GM12865 (cell line): Measurements from ENCODE around the gene FMR1.
A peak's percentile ranks its signal among the peaks of the same experiment; 100 is the strongest.

Source experiments
- DNase-seq: peaks from one replicate; pipeline ENCODE4 v3.0.0; 2010; ENCODE audit warnings: low read depth
- H3K4me3 ChIP-seq: 2 replicates; pipeline ENCODE4 v1.5.1; 2011; ENCODE audit warnings: mild to moderate bottlenecking, low read depth, low read length, control low read depth
- TF ChIP-seq, protein P1 (sequence below): IDR thresholded peaks from 2 replicates; pipeline ENCODE4 v1.5.1; 2011; ENCODE audit warnings: low read length, control low read depth, low read depth, inconsistent platforms; ENCODE audit not compliant: insufficient read depth; ENCODE audit errors: missing control alignments

Gene FMR1

DNA sequence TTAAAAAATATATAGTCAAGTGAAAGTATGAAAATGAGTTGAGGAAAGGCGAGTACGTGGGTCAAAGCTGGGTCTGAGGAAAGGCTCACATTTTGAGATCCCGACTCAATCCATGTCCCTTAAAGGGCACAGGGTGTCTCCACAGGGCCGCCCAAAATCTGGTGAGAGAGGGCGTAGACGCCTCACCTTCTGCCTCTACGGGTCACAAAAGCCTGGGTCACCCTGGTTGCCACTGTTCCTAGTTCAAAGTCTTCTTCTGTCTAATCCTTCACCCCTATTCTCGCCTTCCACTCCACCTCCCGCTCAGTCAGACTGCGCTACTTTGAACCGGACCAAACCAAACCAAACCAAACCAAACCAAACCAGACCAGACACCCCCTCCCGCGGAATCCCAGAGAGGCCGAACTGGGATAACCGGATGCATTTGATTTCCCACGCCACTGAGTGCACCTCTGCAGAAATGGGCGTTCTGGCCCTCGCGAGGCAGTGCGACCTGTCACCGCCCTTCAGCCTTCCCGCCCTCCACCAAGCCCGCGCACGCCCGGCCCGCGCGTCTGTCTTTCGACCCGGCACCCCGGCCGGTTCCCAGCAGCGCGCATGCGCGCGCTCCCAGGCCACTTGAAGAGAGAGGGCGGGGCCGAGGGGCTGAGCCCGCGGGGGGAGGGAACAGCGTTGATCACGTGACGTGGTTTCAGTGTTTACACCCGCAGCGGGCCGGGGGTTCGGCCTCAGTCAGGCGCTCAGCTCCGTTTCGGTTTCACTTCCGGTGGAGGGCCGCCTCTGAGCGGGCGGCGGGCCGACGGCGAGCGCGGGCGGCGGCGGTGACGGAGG lies at the start of gene FMR1:
TSS of gene FMR1 (plus strand) at position 728 of the 831 bp plus-strand sequence. CDS start 261 bp downstream, outside the sequence.
- peak within 1 kb of the TSS; percentile 85 for H3K4me3 ChIP-seq
- TF ChIP-seq, protein P1, sequence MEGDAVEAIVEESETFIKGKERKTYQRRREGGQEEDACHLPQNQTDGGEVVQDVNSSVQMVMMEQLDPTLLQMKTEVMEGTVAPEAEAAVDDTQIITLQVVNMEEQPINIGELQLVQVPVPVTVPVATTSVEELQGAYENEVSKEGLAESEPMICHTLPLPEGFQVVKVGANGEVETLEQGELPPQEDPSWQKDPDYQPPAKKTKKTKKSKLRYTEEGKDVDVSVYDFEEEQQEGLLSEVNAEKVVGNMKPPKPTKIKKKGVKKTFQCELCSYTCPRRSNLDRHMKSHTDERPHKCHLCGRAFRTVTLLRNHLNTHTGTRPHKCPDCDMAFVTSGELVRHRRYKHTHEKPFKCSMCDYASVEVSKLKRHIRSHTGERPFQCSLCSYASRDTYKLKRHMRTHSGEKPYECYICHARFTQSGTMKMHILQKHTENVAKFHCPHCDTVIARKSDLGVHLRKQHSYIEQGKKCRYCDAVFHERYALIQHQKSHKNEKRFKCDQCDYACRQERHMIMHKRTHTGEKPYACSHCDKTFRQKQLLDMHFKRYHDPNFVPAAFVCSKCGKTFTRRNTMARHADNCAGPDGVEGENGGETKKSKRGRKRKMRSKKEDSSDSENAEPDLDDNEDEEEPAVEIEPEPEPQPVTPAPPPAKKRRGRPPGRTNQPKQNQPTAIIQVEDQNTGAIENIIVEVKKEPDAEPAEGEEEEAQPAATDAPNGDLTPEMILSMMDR, result no peak
- peak; percentile 96 for DNase-seq

DNA sequence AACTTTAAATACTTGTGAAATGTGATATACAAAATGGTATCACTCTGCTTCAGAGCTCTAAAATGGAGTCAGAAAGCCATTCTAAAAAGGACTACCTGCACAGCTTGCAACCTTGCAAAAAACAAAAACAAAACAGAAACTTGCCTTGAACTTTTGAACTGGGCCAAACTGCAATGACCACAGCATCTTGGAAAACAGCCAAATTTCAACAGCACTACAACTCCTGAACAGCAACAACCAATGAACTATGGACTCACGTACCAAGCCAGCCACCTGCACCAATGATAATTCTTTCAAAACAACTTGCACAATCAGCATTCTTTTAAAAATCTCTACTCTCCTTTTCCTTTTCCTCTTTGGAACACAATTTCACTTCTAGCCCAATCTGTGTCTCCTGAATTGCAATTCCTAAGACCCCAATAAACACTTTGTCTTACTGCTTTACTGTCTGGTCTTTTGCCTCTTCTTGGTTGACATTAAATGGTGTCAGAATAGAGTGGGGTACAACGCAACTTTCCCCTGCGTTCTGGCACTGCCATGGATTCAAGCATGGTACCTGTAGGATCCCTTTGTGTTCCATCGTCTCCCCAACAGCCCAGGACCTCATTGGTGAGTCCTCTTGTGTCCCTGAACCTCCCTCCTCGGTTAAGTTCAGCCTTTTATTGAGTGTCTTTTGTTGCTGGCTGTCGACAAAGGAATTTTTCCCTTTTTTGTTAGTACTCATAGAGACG lies 35.7 kb upstream of the FMR1 start:
- TF ChIP-seq, protein P1, result no peak
- peak; percentile 92 for DNase-seq
- H3K4me3 ChIP-seq, result no peak overlapping the region

DNA sequence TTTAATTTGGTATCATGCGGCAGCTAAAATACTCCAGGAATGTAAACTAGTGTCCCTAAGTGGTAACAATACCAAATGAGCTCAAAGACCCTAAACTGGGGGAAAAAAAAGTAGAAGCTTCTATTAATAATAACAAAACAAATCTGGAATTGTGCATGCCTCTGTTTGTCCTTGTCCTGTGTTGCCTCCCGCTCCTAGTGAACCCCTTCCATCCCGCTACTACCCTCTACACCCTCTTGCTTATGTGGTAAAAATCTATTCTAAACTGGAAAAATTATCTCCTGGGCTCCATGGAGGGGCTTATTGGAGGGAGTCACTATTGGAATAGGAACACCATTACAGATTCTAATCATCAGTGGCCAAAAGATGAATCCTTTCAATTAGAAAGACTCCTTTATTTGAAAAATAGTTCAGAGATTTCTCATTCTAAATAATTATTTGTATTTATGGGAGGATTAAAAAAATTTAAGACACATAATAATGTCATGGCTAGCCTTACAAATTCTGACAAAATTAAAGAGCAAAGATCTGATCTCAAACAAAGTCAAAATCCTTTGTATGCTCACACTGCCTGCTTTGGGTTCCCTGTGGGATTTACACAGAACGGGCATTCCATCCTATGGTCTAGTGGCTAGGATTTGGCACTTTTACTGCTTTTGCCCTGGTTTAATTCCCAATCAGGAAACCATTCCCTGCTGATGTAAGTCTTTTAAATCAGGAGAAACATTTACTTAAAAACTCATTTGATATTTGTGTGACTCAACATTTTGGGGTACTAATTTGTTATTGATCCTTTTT lies 34.7 kb upstream of the FMR1 start:
- H3K4me3 ChIP-seq, result no peak overlapping the region
- TF ChIP-seq, protein P1, result no peak

DNA sequence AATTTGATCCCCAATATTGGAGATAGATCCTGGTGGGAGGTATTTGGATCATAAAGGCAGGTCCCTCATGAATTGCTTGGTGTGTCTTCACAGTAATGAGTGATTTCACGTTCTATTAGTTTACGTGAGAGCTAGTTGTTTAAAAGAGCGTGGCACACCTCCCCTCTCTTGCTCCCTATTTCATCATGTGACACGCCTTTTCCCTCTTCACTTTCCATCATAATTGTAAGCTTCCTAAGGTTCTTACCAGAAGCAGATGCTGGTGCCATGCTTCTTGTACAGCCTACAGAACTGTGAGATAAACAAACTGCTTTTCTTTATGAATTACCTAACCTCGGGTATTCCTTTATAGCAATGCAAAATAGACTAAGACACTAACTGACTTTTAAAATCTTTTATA lies 34.0 kb upstream of the FMR1 start:
- no peak overlapping the region for H3K4me3 ChIP-seq
- TF ChIP-seq, protein P1, result no peak
- no peak for DNase-seq

More for the DNA sequence above, 34.7 kb upstream of the FMR1 start:
- DNase-seq, result no peak

DNA sequence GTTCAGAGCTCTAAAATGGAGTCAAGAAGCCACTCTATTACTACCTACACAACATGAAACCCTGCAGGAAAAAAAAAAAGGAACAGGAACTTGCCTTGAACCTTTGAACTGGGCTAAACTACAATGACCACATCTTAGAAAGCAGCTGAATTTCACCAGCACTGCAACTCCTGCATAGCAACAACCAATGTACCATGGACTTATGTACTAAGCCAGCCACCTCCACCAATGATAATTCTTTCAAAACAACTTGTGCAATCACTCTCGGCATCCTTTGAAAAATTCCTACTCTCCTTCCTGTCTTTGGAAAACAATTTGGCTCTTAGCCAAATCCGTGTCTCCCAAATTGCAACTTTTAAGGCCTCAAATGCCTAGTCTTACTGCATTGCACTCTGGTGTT lies 26.8 kb upstream of the FMR1 start:
- H3K4me3 ChIP-seq, result no peak overlapping the region
- TF ChIP-seq, protein P1, result no peak
- peak; percentile 43 for DNase-seq

DNA sequence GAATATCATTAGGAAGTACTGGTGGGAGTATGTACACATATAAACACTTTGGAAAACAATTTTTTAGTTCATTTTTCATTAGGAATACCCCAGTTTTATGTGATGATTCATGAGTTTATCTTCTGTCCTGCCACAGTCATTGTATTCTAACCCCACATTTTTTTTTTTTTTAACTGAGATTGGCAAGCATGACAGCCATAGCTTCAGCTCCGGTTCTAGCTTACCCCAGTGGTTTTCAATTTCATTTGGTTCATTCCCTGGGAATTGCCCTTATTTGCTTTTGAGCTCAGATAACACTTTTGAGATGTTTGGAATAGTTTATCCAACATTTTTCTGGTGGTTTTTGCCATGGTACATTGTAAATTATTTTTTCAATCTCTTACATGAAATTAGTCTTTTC lies 21.0 kb upstream of the FMR1 start:
- no peak for DNase-seq
- H3K4me3 ChIP-seq, result no peak overlapping the region
- TF ChIP-seq, protein P1, result no peak
